IPS-20b (cell line): ENCODE results near the gene KRT71.

ENCODE experiments used
- H3K27ac ChIP-seq: one replicate; pipeline ENCODE4 v1.5.1; 2013; ENCODE audit warnings: low read length
- H3K27me3 ChIP-seq: 2 replicates; pipeline ENCODE4 v1.6.1; 2013; ENCODE audit warnings: mild to moderate bottlenecking, low read length, inconsistent platforms; ENCODE audit not compliant: insufficient read depth
- H3K36me3 ChIP-seq: 2 replicates; pipeline ENCODE4 v1.6.1; 2013; ENCODE audit warnings: low read depth, mild to moderate bottlenecking, inconsistent platforms, low read length, moderate library complexity; ENCODE audit not compliant: insufficient read depth
- H3K4me1 ChIP-seq: 2 replicates; pipeline ENCODE4 v1.6.1; 2013; ENCODE audit warnings: mild to moderate bottlenecking, control low read depth, inconsistent platforms, low read length, moderate library complexity; ENCODE audit not compliant: insufficient read depth
- H3K4me3 ChIP-seq: 2 replicates; pipeline ENCODE4 v1.5.1; 2013; ENCODE audit warnings: mild to moderate bottlenecking, low read length, inconsistent platforms
- H3K9ac ChIP-seq: 2 replicates; pipeline ENCODE4 v1.6.1; 2013; ENCODE audit warnings: low read depth, mild to moderate bottlenecking, inconsistent platforms, low read length, moderate library complexity
- H3K9me3 ChIP-seq: 2 replicates; pipeline ENCODE4 v1.6.1; 2013; ENCODE audit warnings: mild to moderate bottlenecking, low read depth, low read length, inconsistent platforms; ENCODE audit not compliant: insufficient read depth

Gene KRT71

GRCh38 chr12:52585066-52585465, 32.1 kb upstream of the KRT71 start:
- H3K27me3 ChIP-seq: no peaks in the 10 kb centered on the region
- H3K4me3 ChIP-seq: no peak overlapping the region
- no peak overlapping the region for H3K27ac ChIP-seq
- H3K9me3 ChIP-seq: peaks cover 9% of the 10 kb centered on the region; the same call in 1 of the 2 replicates
- no peaks in the 10 kb centered on the region for H3K4me1 ChIP-seq
- H3K9ac ChIP-seq: no peak overlapping the region
- no peaks in the 10 kb centered on the region for H3K36me3 ChIP-seq

GRCh38 chr12:52584156-52584682, 31.3 kb upstream of the KRT71 start:
- Histone ChIP-seq H3K9ac (no peak overlapping the region), H3K4me3 (no peak overlapping the region), H3K4me1 (no peaks in the 10 kb centered on the region), H3K27ac (no peak overlapping the region), H3K36me3 (no peaks in the 10 kb centered on the region), H3K9me3 (0 out of 2 replicates have a peak, but pooled peaks cover under 1% of the 10 kb centered on the region), H3K27me3 (no peaks in the 10 kb centered on the region)

GRCh38 chr12:52582971-52583456, 30.1 kb upstream of the KRT71 start:
- Histone ChIP-seq H3K9me3 (no peaks in the 10 kb centered on the region), H3K4me3 (no peak overlapping the region), H3K9ac (no peak overlapping the region), H3K4me1 (no peaks in the 10 kb centered on the region), H3K27me3 (no peaks in the 10 kb centered on the region), H3K27ac (no peak overlapping the region), H3K36me3 (no peaks in the 10 kb centered on the region)

GRCh38 chr12:52582486-52582885, 29.5 kb upstream of the KRT71 start:
- Histone ChIP-seq H3K9me3 (no peaks in the 10 kb centered on the region), H3K27ac (no peak overlapping the region), H3K4me3 (no peak overlapping the region), H3K9ac (no peak overlapping the region), H3K36me3 (no peaks in the 10 kb centered on the region), H3K4me1 (no peaks in the 10 kb centered on the region), H3K27me3 (no peaks in the 10 kb centered on the region)

- Histone ChIP-seq H3K36me3 (no peaks in the 10 kb centered on the region), H3K9ac (no peak overlapping the region), H3K9me3 (no peaks in the 10 kb centered on the region), H3K4me3 (no peak overlapping the region), H3K4me1 (no peaks in the 10 kb centered on the region), H3K27me3 (no peaks in the 10 kb centered on the region), H3K27ac (no peak overlapping the region)
These were observed 28.5 kb upstream of the KRT71 start for GRCh38 chr12:52581481-52581880.

GRCh38 chr12:52581066-52581465, 28.1 kb upstream of the KRT71 start:
- no peaks in the 10 kb centered on the region for H3K9me3 ChIP-seq
- H3K9ac ChIP-seq: no peak overlapping the region
- no peaks in the 10 kb centered on the region for H3K36me3 ChIP-seq
- H3K27me3 ChIP-seq: no peaks in the 10 kb centered on the region
- H3K4me3 ChIP-seq: no peak overlapping the region
- H3K4me1 ChIP-seq: no peaks in the 10 kb centered on the region
- H3K27ac ChIP-seq: no peak overlapping the region

GRCh38 chr12:52580496-52580895, 27.6 kb upstream of the KRT71 start:
- no peak overlapping the region for H3K4me3 ChIP-seq
- H3K4me1 ChIP-seq: no peaks in the 10 kb centered on the region
- H3K9ac ChIP-seq: no peak overlapping the region
- H3K27ac ChIP-seq: no peak overlapping the region
- no peaks in the 10 kb centered on the region for H3K9me3 ChIP-seq
- H3K27me3 ChIP-seq: no peaks in the 10 kb centered on the region
- H3K36me3 ChIP-seq: no peaks in the 10 kb centered on the region

GRCh38 chr12:52579468-52580465, 26.8 kb upstream of the KRT71 start:
- Histone ChIP-seq H3K9me3 (no peaks in the 10 kb centered on the region), H3K36me3 (no peaks in the 10 kb centered on the region), H3K9ac (no peak overlapping the region), H3K4me3 (no peak overlapping the region), H3K27me3 (no peaks in the 10 kb centered on the region), H3K27ac (no peak overlapping the region), H3K4me1 (no peaks in the 10 kb centered on the region)

- H3K27me3 ChIP-seq: no peaks in the 10 kb centered on the region
- no peak overlapping the region for H3K27ac ChIP-seq
- H3K36me3 ChIP-seq: no peaks in the 10 kb centered on the region
- no peak overlapping the region for H3K9ac ChIP-seq
- H3K4me1 ChIP-seq: no peaks in the 10 kb centered on the region
- H3K9me3 ChIP-seq: no peaks in the 10 kb centered on the region
- H3K4me3 ChIP-seq: no peak overlapping the region
These were observed 25.5 kb upstream of the KRT71 start for GRCh38 chr12:52578469-52578868.

- Histone ChIP-seq H3K36me3 (no peaks in the 10 kb centered on the region), H3K27ac (no peak overlapping the region), H3K9ac (no peak overlapping the region), H3K27me3 (no peaks in the 10 kb centered on the region), H3K4me1 (no peaks in the 10 kb centered on the region), H3K9me3 (no peaks in the 10 kb centered on the region), H3K4me3 (no peak overlapping the region)
These were observed 24.4 kb upstream of the KRT71 start for GRCh38 chr12:52577316-52577715.

GRCh38 chr12:52575948-52576347, 23.0 kb upstream of the KRT71 start:
- H3K27ac ChIP-seq: no peak overlapping the region
- H3K4me1 ChIP-seq: no peaks in the 10 kb centered on the region
- H3K27me3 ChIP-seq: no peaks in the 10 kb centered on the region
- H3K9ac ChIP-seq: no peak overlapping the region
- no peak overlapping the region for H3K4me3 ChIP-seq
- H3K36me3 ChIP-seq: no peaks in the 10 kb centered on the region
- no peaks in the 10 kb centered on the region for H3K9me3 ChIP-seq

- Histone ChIP-seq H3K36me3 (no peaks in the 10 kb centered on the region), H3K9me3 (no peaks in the 10 kb centered on the region), H3K4me3 (no peak overlapping the region), H3K27ac (no peak overlapping the region), H3K4me1 (no peaks in the 10 kb centered on the region), H3K9ac (no peak overlapping the region), H3K27me3 (no peaks in the 10 kb centered on the region)
These were observed 22.3 kb upstream of the KRT71 start for GRCh38 chr12:52575256-52575655.
